DOHH2 (cell line): ENCODE data around the gene MT1M.

Source experiments
- CTCF ChIP-seq: fragments of 200-600 bp; sonication (generic); IDR thresholded peaks from one replicate; pipeline ENCODE4 v1.5.1; 2014; ENCODE audit warnings: antibody characterized with exemption, mild to moderate bottlenecking, low read depth, low read length; ENCODE audit not compliant: poor library complexity, severe bottlenecking
- EZH2phosphoT487 ChIP-seq: fragments of 200-600 bp; sonication (generic); IDR thresholded peaks from 2 replicates; pipeline ENCODE4 v1.6.1; 2017; ENCODE audit warnings: borderline replicate concordance, mild to moderate bottlenecking, antibody characterized with exemption, low read length, moderate library complexity, mixed read lengths

- TF ChIP-seq CTCF, result no peak
- TF ChIP-seq EZH2phosphoT487, result no peak
Observed at GRCh38 chr16:56608876-56609462, 23.5 kb upstream of the MT1M start.
